ENCODE measurements around the gene ZC3H14. TPM values are rescaled to one million over a fixed set of nuclear protein-coding genes. Genes with fewer than 3 reads are reported as not detected.

ZC3H14 gene
- polyA plus RNA-seq, 1 of the 3 experiments (the other 2 are of a cell fraction), result 61.5 TPM

DNA sequence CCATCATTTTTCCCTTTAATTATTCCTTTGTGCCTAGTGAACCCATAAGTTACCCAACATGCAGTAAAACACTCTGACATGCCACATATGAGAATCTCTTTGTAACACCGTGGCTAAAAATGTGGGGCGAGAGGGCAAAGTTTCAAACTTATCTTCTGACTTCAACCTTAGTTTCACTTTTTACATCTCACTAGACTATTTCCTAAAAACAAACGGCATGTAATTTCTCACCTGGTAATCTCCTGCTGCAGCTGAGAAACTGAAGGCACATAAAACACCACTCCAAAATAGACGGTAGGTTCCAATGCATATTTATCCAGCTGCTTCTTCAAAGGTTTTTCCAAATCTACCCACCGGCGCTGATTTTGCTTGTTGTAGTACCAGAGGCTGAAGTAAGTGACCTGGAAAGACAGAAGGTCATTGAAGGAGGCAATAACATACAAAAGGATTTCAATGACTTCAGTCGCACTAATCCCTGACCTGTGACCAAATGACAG is 45.9 kb upstream of the ZC3H14 start:
- WGBS (ENCODE audit: low lambda C conversion rate), result 94% methylated on average over 7 of the region's 7 CpGs
- peaks cover 30% of the 10 kb centered on the region for H3K79me2 ChIP-seq (ENCODE audit: insufficient read depth)

More for the DNA sequence above, 45.9 kb upstream of the ZC3H14 start:
- POLR2A ChIA-PET, result no interaction called here
- DNase-seq, result no peak
- Histone ChIP-seq H4K20me1 (ENCODE audit: insufficient read depth) (peaks cover 3% of the 10 kb centered on the region), H3K4me3 (ENCODE audit: low read depth in 2 of 2, low read length in 1 of 2) (no peak overlapping the region), H3K9ac (no peak overlapping the region), H3K36me3 (replicated peaks in 1 of 2; ENCODE audit: control insufficient read depth in 1 of 2, insufficient read depth in 2 of 2, low read length in 1 of 2) (peaks cover 29% of the 10 kb centered on the region in 2 experiments), H2AFZ (ENCODE audit: low read depth) (no peak overlapping the region), H3K4me2 (no peak overlapping the region), H3K4me1 (ENCODE audit: control insufficient read depth in 1 of 2, insufficient read depth in 2 of 2, low read depth in 1 of 2, low read length in 1 of 2) (no peaks in the 10 kb centered on the region; a peak in 1 of 4 replicates), H3F3A (replicated peaks; ENCODE audit: insufficient read depth) (peaks cover 5% of the 10 kb centered on the region), H3K9me2 (no peaks in the 10 kb centered on the region), H3K27me3 (ENCODE audit: insufficient read depth) (no peaks in the 10 kb centered on the region), H3K9me3 (no peaks in the 10 kb centered on the region), H3K27ac (ENCODE audit: low read depth in 2 of 2, low read length in 1 of 2) (no peak overlapping the region)
- CTCF ChIA-PET, result no interaction called here
- TF ChIP-seq ZBTB33 (IDR thresholded peaks at IDR 0.05; ENCODE audit: borderline replicate concordance, low read depth) (no peak), YY1 (IDR thresholded peaks at IDR 0.05; ENCODE audit: low read depth) (no peak), ELF1 (IDR thresholded peaks at IDR 0.05) (no peak), FOXM1 (IDR thresholded peaks at IDR 0.05; ENCODE audit: low read depth) (no peak), USF2 (IDR thresholded peaks at IDR 0.05; ENCODE audit: borderline replicate concordance, low read depth, low read length) (no peak), PBX3 (IDR thresholded peaks at IDR 0.05) (no peak), SMC3 (IDR thresholded peaks at IDR 0.05; ENCODE audit: low read depth, low read length) (no peak), FOXJ3 (CRISPR knock-in tag; IDR thresholded peaks at IDR 0.05) (no peak), TEAD4 (IDR thresholded peaks at IDR 0.05; ENCODE audit: borderline replicate concordance, insufficient read depth) (no peak)
- TF ChIP-seq, protein P1, sequence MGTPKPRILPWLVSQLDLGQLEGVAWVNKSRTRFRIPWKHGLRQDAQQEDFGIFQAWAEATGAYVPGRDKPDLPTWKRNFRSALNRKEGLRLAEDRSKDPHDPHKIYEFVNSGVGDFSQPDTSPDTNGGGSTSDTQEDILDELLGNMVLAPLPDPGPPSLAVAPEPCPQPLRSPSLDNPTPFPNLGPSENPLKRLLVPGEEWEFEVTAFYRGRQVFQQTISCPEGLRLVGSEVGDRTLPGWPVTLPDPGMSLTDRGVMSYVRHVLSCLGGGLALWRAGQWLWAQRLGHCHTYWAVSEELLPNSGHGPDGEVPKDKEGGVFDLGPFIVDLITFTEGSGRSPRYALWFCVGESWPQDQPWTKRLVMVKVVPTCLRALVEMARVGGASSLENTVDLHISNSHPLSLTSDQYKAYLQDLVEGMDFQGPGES (IDR thresholded peaks at IDR 0.05; ENCODE audit: low read depth, low read length), result no peak
- TF ChIP-seq, protein P2, sequence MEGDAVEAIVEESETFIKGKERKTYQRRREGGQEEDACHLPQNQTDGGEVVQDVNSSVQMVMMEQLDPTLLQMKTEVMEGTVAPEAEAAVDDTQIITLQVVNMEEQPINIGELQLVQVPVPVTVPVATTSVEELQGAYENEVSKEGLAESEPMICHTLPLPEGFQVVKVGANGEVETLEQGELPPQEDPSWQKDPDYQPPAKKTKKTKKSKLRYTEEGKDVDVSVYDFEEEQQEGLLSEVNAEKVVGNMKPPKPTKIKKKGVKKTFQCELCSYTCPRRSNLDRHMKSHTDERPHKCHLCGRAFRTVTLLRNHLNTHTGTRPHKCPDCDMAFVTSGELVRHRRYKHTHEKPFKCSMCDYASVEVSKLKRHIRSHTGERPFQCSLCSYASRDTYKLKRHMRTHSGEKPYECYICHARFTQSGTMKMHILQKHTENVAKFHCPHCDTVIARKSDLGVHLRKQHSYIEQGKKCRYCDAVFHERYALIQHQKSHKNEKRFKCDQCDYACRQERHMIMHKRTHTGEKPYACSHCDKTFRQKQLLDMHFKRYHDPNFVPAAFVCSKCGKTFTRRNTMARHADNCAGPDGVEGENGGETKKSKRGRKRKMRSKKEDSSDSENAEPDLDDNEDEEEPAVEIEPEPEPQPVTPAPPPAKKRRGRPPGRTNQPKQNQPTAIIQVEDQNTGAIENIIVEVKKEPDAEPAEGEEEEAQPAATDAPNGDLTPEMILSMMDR (IDR thresholded peaks at IDR 0.05), result no peak

Measured in SK-N-SH (cell line).